HG03064 (cell line): ENCODE data around the gene KCNQ1.

ENCODE experiments used
- ATAC-seq: cut with Tn5 transposase; IDR thresholded peaks from one replicate; pipeline ENCODE4 v1.9.1; 2021; ENCODE audit warnings: low read depth; ENCODE audit not compliant: unreplicated experiment

The KCNQ1 gene

GRCh38 chr11:2440646-2441045, 4.2 kb upstream of the KCNQ1 start:
- ATAC-seq = no peak

DNA sequence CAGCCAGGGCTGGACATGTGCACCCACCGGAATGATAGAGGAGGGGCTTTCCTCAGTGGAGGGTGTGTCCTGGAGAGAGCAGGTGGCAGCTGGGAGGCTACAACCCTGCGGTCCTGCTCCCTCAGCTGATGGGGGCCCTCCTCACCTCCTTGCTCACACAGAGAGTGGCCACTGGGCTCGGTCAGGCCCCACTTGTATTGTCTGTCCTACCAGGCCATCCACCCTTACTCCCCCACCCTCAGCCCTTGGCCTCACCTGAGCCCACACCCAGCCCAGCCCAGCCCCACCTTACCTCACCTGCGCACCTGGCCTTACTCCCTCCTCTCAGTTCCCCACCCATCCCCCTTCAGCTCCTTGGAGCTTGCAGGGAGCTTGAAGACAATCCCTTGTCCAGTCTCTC, 3.6 kb upstream of the KCNQ1 start:
- ATAC-seq = no peak

DNA sequence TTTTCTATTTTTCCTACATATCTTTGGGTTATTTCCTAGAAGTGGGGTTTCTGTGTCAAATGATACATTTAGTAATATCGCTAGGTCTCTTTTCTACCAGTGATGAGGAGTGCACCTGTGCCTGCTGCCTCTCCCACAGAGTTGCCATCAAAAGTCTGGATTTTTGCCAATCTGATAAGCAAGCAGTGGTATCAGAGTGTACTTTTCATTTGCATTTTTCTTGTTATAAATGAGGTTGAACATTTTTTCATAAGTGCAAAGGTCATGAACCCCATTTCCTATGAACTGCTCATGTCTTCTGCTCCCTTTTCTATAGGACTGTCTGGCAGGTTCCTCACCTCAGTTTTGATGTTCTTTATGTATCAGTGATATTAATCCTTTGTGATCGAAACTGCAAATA, 2.2 kb upstream of the KCNQ1 start:
- no peak for ATAC-seq

GRCh38 chr11:2443406-2443805, 1.4 kb upstream of the KCNQ1 start:
- no peak for ATAC-seq

- no peak for ATAC-seq
Measured at GRCh38 chr11:2443881-2444820, 657 bp upstream of the KCNQ1 start, which contains the start of gene TRPM5. Gene TRPM5, minus strand, starts transcription at chr11:2444514. Its CDS starts 21,478 bp downstream, at chr11:2423036.

GRCh38 chr11:2445746-2446551, 1.1 kb downstream of the KCNQ1 start:
- ATAC-seq = no peak

DNA sequence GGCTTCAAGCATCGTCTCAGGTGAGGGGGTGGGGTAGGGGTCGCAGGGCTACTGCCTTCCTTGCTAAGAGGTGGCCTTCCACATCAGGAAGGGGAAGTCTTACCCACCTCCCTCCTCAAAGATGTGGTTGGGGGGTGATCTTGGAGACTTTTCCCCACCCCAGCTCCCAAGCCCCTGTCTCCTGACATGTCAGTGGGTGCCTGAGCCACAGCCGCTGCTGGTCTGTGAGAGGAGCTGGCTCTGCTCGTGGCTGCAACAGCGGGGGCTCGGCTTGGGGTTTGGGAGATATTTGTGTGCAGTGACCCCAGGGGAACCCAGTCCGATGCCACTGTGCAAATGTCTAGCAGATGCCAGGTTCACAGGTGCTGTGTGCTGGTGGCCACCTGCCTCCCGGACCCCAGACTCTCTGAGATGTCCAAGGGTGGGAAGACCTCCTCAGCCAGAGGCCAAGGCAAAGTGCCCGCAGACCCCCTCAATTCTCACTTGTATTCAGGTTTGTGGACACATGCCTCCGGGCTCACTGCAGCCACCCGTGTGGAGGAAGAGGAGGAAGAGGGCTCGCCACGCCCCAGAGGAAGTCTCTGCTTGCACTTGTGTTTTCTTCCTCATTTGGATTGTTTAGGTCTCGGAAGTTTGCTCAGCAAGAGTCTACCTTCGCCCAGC, 1.9 kb downstream of the KCNQ1 start:
- ATAC-seq = no peak

- ATAC-seq = no peak
Measured at GRCh38 chr11:2447253-2447950, 2.6 kb downstream of the KCNQ1 start.

- ATAC-seq = no peak
Measured at GRCh38 chr11:2447951-2448650, 3.3 kb downstream of the KCNQ1 start.

DNA sequence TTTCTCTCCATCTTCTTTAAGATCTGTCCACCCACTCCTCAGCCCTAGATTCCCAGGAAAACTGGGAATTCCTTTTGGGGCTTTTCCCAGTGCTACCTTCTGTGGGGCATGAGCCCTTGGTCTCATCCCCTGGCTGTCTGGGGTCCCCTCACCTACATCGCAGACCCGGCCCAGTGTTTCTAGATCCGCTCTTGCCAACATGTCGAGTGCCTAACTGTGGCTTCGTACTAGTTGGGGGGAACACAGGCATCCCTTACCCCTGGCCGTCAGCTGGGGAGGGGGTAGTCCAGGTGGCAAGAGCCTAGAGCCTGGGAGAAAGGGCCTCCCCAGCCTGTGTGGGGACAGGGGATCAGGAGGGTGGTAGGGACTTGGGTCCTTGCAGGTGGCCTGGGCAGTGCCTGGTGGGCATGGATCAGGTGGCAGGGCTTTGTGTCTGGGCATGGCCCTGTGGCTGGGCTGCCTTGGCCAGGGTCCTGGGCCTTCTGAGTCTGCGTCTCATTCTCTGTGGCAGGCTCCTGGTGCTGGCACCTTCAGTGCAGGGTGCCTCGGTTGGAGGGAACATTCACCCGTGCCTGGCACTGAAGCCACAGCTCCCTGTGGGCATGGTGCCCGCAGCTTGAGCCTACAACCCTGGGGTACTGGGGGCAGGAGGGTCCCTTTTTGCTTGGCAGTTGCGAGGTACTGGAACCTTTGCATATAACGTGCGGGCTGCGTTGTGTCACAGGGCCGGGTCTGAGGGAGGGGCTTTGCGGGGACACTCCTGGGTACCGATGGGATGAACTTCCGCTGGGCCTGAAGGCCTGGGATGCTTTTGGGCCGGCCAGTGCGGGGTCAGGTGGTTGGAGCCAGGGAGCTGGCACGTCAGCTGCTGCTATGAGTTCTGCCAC, 4.1 kb downstream of the KCNQ1 start:
- ATAC-seq = no peak

GRCh38 chr11:2449548-2450320, 4.9 kb downstream of the KCNQ1 start:
- ATAC-seq = no peak

GRCh38 chr11:2450321-2451041, 5.7 kb downstream of the KCNQ1 start:
- no peak for ATAC-seq

GRCh38 chr11:2451336-2451735, 6.5 kb downstream of the KCNQ1 start:
- ATAC-seq = no peak

DNA sequence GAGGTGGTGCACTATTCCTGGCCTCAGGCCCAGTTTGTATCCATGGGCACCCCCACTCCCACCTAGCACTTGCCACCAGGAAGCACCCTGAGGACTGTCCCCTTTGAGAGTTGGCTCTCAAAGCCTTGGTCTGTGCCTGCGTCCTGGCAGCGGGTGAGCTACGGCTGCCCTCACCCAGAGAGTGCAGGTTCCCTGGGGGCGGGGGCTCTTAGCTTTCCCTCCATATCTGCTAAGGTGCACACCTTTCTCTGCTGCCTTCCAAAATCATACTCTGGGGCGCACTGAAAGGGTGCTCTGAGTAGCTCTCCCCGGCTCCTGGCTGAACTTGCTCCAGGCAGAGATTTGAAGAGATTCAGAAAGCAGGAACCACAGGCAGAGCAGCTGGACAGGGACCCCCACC, 7.1 kb downstream of the KCNQ1 start:
- ATAC-seq = no peak

DNA sequence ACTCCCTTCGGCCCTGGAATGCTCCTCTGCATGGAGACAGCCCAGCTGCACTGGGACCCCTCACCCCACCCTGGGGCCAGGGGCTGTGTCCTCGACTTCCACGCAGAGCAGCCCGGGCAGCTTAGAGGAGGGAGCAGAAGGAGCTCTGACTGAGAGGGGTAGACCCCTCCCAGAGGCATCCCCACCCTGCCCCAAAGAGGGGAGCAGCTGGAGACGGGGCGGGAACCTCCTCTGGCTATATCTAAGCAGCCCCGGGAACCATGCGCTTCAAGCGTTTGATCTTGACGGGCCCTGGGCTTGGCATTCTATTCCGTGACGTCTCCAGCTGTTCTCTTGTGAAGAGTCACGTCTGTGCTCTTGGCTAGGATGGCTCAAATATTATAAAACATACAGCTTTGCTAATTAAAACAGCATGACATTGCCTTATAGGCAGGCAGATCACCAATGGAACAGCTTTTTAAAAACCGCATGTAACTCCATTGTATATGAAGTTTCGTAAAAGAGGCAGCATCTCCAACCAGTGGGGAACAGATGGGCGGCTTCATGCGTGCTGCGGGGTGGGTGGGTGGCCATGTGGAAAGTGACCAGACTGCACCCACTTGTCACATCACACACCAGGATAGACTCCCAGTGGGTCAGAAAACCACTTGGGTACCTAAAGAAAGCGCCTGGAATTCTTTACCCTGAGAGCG, 7.7 kb downstream of the KCNQ1 start:
- ATAC-seq = no peak

DNA sequence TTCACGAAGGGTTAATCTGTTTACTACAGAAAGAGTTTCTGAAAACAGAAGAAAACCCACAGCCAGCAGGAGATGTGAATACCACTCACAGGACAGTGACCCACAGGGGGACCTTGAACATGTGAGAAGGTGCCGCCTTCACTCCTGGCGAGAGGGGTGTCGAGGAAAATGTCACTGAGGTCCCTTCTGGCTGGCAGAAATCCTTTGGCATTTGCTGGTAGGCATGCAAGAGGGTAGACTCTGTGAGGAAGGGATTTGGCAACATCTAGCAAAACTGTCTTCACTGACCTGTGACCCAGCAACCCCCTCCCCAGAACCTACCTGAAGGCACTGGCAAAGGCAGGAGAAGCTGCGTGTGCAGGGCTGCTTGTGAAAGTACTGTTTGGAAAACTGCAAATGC, 8.6 kb downstream of the KCNQ1 start:
- ATAC-seq = no peak

GRCh38 chr11:2458321-2458720, 13.5 kb downstream of the KCNQ1 start:
- ATAC-seq = no peak
